Thyroid gland (tissue), 4 donors: ENCODE measurements around the gene OXNAD1.

Experiments used
- CTCF ChIP-seq, 6 experiments: fragments of 200-600 bp in 3 of 6; fragments of 450-650 bp in 3 of 6; sonication (generic) in 3 of 6; IDR thresholded peaks; one replicate each; pipeline ENCODE4 v1.5.1; 2016 to 2019; ENCODE audit warnings: antibody characterized with exemption in 6 of 6, mild to moderate bottlenecking in 2 of 6, inconsistent platforms in 1 of 6, moderate library complexity in 1 of 6
- POLR2A ChIP-seq, 2 donors: fragments of 450-650 bp; IDR thresholded peaks; one replicate each; pipeline ENCODE4 v1.6.1; 2017; ENCODE audit warnings: antibody characterized with exemption in 2 of 2, mild to moderate bottlenecking in 2 of 2, moderate library complexity in 1 of 2

GRCh38 chr3:16309558-16309957 is 44.5 kb downstream of the OXNAD1 start:
- TF ChIP-seq CTCF (IDR thresholded peaks at IDR 0.05): no peak
- no peak for TF ChIP-seq POLR2A (IDR thresholded peaks at IDR 0.05)
